Hepatocyte (in vitro differentiated cells): ENCODE data around the gene ALPP.

ENCODE experiments used
- CTCF ChIP-seq: fragments of 200-600 bp; sonication (generic); IDR thresholded peaks from 2 replicates; pipeline ENCODE4 v1.5.1; 2016; ENCODE audit warnings: antibody characterized with exemption, mild to moderate bottlenecking; ENCODE audit not compliant: poor library complexity
- EZH2 ChIP-seq: fragments of 200-600 bp; sonication (generic); IDR thresholded peaks from 2 replicates; pipeline ENCODE4 v1.6.1; 2016; ENCODE audit warnings: antibody characterized with exemption, mild to moderate bottlenecking, borderline replicate concordance
- EZH2phosphoT487 ChIP-seq: fragments of 200-600 bp; sonication (generic); IDR thresholded peaks from one replicate; pipeline ENCODE4 v1.6.1; 2018; ENCODE audit warnings: antibody characterized with exemption, mild to moderate bottlenecking, low read depth, moderate library complexity; ENCODE audit not compliant: unreplicated experiment, severe bottlenecking

- TF ChIP-seq CTCF (no peak), EZH2phosphoT487 (no peak), EZH2 (no peak)
These were observed 28.5 kb upstream of the ALPP start for GRCh38 chr2:232349946-232350635.
